NCI-H82 treated with DMSO at 0.1 percent for 48 hours (cell line): ENCODE measurements around the gene CDNF.

ENCODE experiments used
- DNase-seq: peaks from one replicate; lab custom pipeline; 2025; ENCODE audit not compliant: unreplicated experiment; lab: John Stamatoyannopoulos, UW

CDNF gene

GRCh38 chr10:14800397-14800796, 37.4 kb downstream of the CDNF start:
- no peak for DNase-seq

- no peak for DNase-seq
Observed at GRCh38 chr10:14798636-14799035, 39.2 kb downstream of the CDNF start.

GRCh38 chr10:14787938-14788337, 49.9 kb downstream of the CDNF start:
- DNase-seq: no peak

- DNase-seq: no peak
Observed at GRCh38 chr10:14784459-14785055, 53.3 kb downstream of the CDNF start.

- no peak for DNase-seq
Observed at GRCh38 chr10:14782691-14783363, 55.0 kb downstream of the CDNF start.

GRCh38 chr10:14781763-14782162, 56.1 kb downstream of the CDNF start:
- DNase-seq: no peak

GRCh38 chr10:14779001-14779651, 58.7 kb downstream of the CDNF start:
- DNase-seq: no peak

- DNase-seq: no peak
Observed at GRCh38 chr10:14776546-14776945, 61.3 kb downstream of the CDNF start.

- no peak for DNase-seq
Observed at GRCh38 chr10:14775656-14776055, 62.2 kb downstream of the CDNF start.

GRCh38 chr10:14774797-14775196, 63.0 kb downstream of the CDNF start, which contains the start of gene FAM107B:
FAM107B (minus strand) TSS chr10:14774897; CDS start chr10:14774663, 234 bp downstream.
- DNase-seq: no peak

GRCh38 chr10:14774214-14774580, 63.6 kb downstream of the CDNF start:
- no peak for DNase-seq

GRCh38 chr10:14773551-14774213, 64.2 kb downstream of the CDNF start:
- no peak for DNase-seq

- DNase-seq: no peak
Observed at GRCh38 chr10:14772399-14772798, 65.4 kb downstream of the CDNF start.

- DNase-seq: no peak
Observed at GRCh38 chr10:14770927-14771326, 66.9 kb downstream of the CDNF start.
